HCT116 (cell line): ENCODE results near the gene UMODL1. TPM values are rescaled to one million over a fixed set of nuclear protein-coding genes. Genes with fewer than 3 reads are reported as not detected.

Experiments used
- ATAC-seq: fragments of 200-7000 bp; cut with Tn5 transposase; 2 replicates; pipeline ENCODE4 v1.9.1; 2020; ENCODE audit warnings: mild to moderate bottlenecking, moderate library complexity
- BruUV-seq: library from RNA; stranded (reverse); fragments of 400-500 nt; replicated peaks from 2 replicates; lab custom pipeline; 2021; lab: Mats Ljungman, UMichigan
- CTCF ChIA-PET: fragments of 300-600 bp; sonication (Branson Sonifier 250); formaldehyde crosslinking; loops from one replicate; lab custom pipeline; 2021; ENCODE audit warnings: antibody characterized with exemption; lab: Charles Lee
- POLR2A ChIA-PET: fragments of 300-600, 350-600 bp; sonication (Branson Sonifier 250); formaldehyde crosslinking; loops from one replicate; lab custom pipeline; 2021; ENCODE audit warnings: antibody characterized with exemption; lab: Charles Lee
- RAD21 ChIA-PET, 2 experiments: fragments of 300-600 bp; sonication (Branson Sonifier 250); formaldehyde crosslinking; loops; one replicate each; lab custom pipeline; 2023; ENCODE audit warnings: low total read pairs in 2 of 2; ENCODE audit not compliant: uncharacterized antibody in 2 of 2, unreplicated experiment in 2 of 2, low non-redundant PET in 1 of 2; lab: Charles Lee
- DNase-seq: peaks from one replicate; pipeline ENCODE4 v3.0.0-alpha.2; 2010; ENCODE audit warnings: low read depth, low spot score
- H2AFZ ChIP-seq: fragments of 200-600 bp; shearing (Covaris generic), sonication (generic); 2 replicates; pipeline ENCODE4 v1.6.1; 2017; ENCODE audit warnings: low read depth, mixed run types, mixed read lengths, antibody characterized with exemption, low read length; ENCODE audit not compliant: poor library complexity, severe bottlenecking
- H3K27ac ChIP-seq: 2 replicates; pipeline ENCODE4 v1.5.1; 2012; ENCODE audit warnings: low read depth, low read length
- H3K27me3 ChIP-seq: fragments of 200-600 bp; sonication (generic); 2 replicates; pipeline ENCODE4 v1.6.1; 2016; ENCODE audit warnings: mixed run types, low read length, mixed read lengths; ENCODE audit not compliant: insufficient read depth
- H3K36me3 ChIP-seq, 2 experiments: fragments of 200-500 bp in 1 of 2; fragments of 200-600 bp in 1 of 2; sonication (Bioruptor generic) in 1 of 2; sonication (generic) in 1 of 2; 2 replicates each; pipeline versions ENCODE4 v1.5.1 to v1.6.1; 2014 to 2016; ENCODE audit warnings: low read length in 2 of 2, inconsistent platforms in 1 of 2, mixed read lengths in 1 of 2, mixed run types in 1 of 2; ENCODE audit not compliant: insufficient read depth in 2 of 2, control insufficient read depth in 1 of 2
- H3K4me1 ChIP-seq, 2 experiments: fragments of 200-600 bp in 1 of 2; sonication (generic) in 1 of 2; 2 replicates each; pipeline versions ENCODE4 v1.5.1 to v1.6.1; 2012 to 2017; ENCODE audit warnings: low read length in 2 of 2, inconsistent platforms in 1 of 2, mild to moderate bottlenecking in 1 of 2, mixed read lengths in 1 of 2, mixed run types in 1 of 2, moderate library complexity in 1 of 2; ENCODE audit not compliant: insufficient read depth in 2 of 2, control insufficient read depth in 1 of 2
- H3K4me2 ChIP-seq: fragments of 200-600 bp; sonication (generic); 2 replicates; pipeline ENCODE4 v1.6.1; 2017; ENCODE audit warnings: mixed run types, low read length, mixed read lengths
- H3K4me3 ChIP-seq, 2 experiments: fragments of 200-600 bp in 1 of 2; sonication (generic) in 1 of 2; replicated peaks in 1 of 2; 2 replicates each; pipeline ENCODE4 v1.5.1; 2011 to 2016; ENCODE audit warnings: low read length in 2 of 2, control low read depth in 1 of 2, low read depth in 1 of 2, mild to moderate bottlenecking in 1 of 2, mixed read lengths in 1 of 2, mixed run types in 1 of 2
- H3K79me2 ChIP-seq: fragments of 200-600 bp; sonication (generic); 2 replicates; pipeline ENCODE4 v1.6.1; 2017; ENCODE audit warnings: mild to moderate bottlenecking, mixed run types, low read length, moderate library complexity, mixed read lengths; ENCODE audit not compliant: insufficient read depth
- H3K9ac ChIP-seq: fragments of 200-600 bp; sonication (generic); 2 replicates; pipeline ENCODE4 v1.6.1; 2016; ENCODE audit warnings: low read length, mixed read lengths
- H3K9me2 ChIP-seq: fragments of 200-600 bp; sonication (generic), shearing (Covaris generic); 2 replicates; pipeline ENCODE4 v1.6.1; 2017; ENCODE audit warnings: mixed run types, mild to moderate bottlenecking, moderate library complexity; ENCODE audit not compliant: insufficient read depth
- H3K9me3 ChIP-seq, 2 experiments: fragments of 200-500 bp in 1 of 2; fragments of 200-600 bp in 1 of 2; sonication (Bioruptor generic) in 1 of 2; sonication (generic) in 1 of 2; 2 replicates each; pipeline ENCODE4 v1.6.1; 2014 to 2017; ENCODE audit warnings: low read length in 2 of 2, mixed read lengths in 2 of 2, inconsistent platforms in 1 of 2, low read depth in 1 of 2, mild to moderate bottlenecking in 1 of 2, mixed run types in 1 of 2, moderate library complexity in 1 of 2; ENCODE audit not compliant: control insufficient read depth in 1 of 2, insufficient read depth in 1 of 2
- H4K20me1 ChIP-seq: fragments of 200-600 bp; sonication (generic), shearing (Covaris generic); 2 replicates; pipeline ENCODE4 v1.6.1; 2017; ENCODE audit warnings: mixed run types, mild to moderate bottlenecking, moderate library complexity; ENCODE audit not compliant: insufficient read depth
- CEBPB ChIP-seq: IDR thresholded peaks from 2 replicates; pipeline ENCODE4 v1.6.1; 2012; ENCODE audit warnings: low read depth
- CTCF ChIP-seq, 3 experiments: fragments of 200-600 bp in 1 of 3; sonication (generic) in 1 of 3; IDR thresholded peaks in 2 of 3; conservative IDR thresholded peaks in 1 of 3; 2 replicates each; pipeline ENCODE4 v1.5.1; 2012 to 2017; ENCODE audit warnings: low read depth in 2 of 3, low read length in 2 of 3, antibody characterized with exemption in 1 of 3, borderline replicate concordance in 1 of 3, control low read depth in 1 of 3, mild to moderate bottlenecking in 1 of 3, mixed read lengths in 1 of 3, mixed run types in 1 of 3, moderate library complexity in 1 of 3; ENCODE audit not compliant: insufficient read depth in 1 of 3
- EGR1 ChIP-seq: IDR thresholded peaks from 2 replicates; pipeline ENCODE4 v1.6.1; 2012; ENCODE audit warnings: low read depth
- EZH2phosphoT487 ChIP-seq: fragments of 200-600 bp; IDR thresholded peaks from 2 replicates; pipeline ENCODE4 v1.6.1; 2018; ENCODE audit warnings: antibody characterized with exemption, borderline replicate concordance
- FOSL1 ChIP-seq: IDR thresholded peaks from 2 replicates; pipeline ENCODE4 v1.6.1; 2012; ENCODE audit warnings: low read depth
- MAX ChIP-seq: IDR thresholded peaks from 2 replicates; pipeline ENCODE4 v1.6.1; 2012
- REST ChIP-seq: IDR thresholded peaks from 2 replicates; pipeline ENCODE4 v1.6.1; 2012; ENCODE audit warnings: low read depth
- SP1 ChIP-seq: IDR thresholded peaks from 2 replicates; pipeline ENCODE4 v1.6.1; 2012; ENCODE audit warnings: low read depth
- YY1 ChIP-seq: IDR thresholded peaks from 2 replicates; pipeline ENCODE4 v1.6.1; 2011; ENCODE audit warnings: low read length, low read depth, moderate library complexity, mild to moderate bottlenecking; ENCODE audit not compliant: insufficient replicate concordance; ENCODE audit errors: extremely low read depth
- ZBTB33 ChIP-seq: IDR thresholded peaks from 2 replicates; pipeline ENCODE4 v1.6.1; 2011; ENCODE audit warnings: mild to moderate bottlenecking, low read length, moderate library complexity; ENCODE audit not compliant: insufficient replicate concordance; ENCODE audit errors: extremely low read depth
- intact Hi-C: fragments of 100-400 bp; cut with micrococcal nuclease; formaldehyde crosslinking; loops from 2 replicates; pipeline ENCODE4 v1.10.0; 2022
- total RNA-seq: library from RNA; stranded (reverse); gene quantifications from one replicate; pipeline ENCODE4 v1.2.1, GENCODE V29; 2021; ENCODE audit not compliant: unreplicated experiment

UMODL1 gene
- total RNA-seq, 1 experiment from 2014 or later = not detected

- TF ChIP-seq REST (no peak), FOSL1 (no peak), YY1 (no peak), CEBPB (no peak), EZH2phosphoT487 (no peak)
- TF ChIP-seq, all 23 proteins: peak for 0
These were observed 53.9 kb downstream of the UMODL1 start (continued) for GRCh38 chr21:42124826-42125570.

- ChIA-PET CTCF (interaction anchor here (0.6 to 1.8 kb wide), 6 partner anchors 9 to 358 kb away, joined by 3 to 12 read pairs (median 4); no protein-coding TSS in a partner anchor), RAD21 (interaction anchor here in 1 of 2 experiments (0.8 kb wide), 1 partner anchor 309 kb away, joined by 5 read pairs; no protein-coding TSS in a partner anchor), POLR2A (no interaction called here)
- no peaks in the 10 kb centered on the region; the same call in 1 of the 2 replicates for H3K27me3 ChIP-seq
- H3K9me2 ChIP-seq = no peaks in the 10 kb centered on the region
- H3K4me2 ChIP-seq = peak overlapping the region; percentile 43
- no peaks in the 10 kb centered on the region for H4K20me1 ChIP-seq
- H3K9ac ChIP-seq = no peak overlapping the region
- H3K79me2 ChIP-seq = no peaks in the 10 kb centered on the region
- intact Hi-C loops = no loop called here
- peak; percentile 90 for ATAC-seq
- BruUV-seq = no TSS peak
- H2AFZ ChIP-seq = no peak overlapping the region
- TF ChIP-seq YY1 = no peak
- no peak for TF ChIP-seq ZBTB33
- no peak for TF ChIP-seq SP1
- no peak for TF ChIP-seq MAX
- peak; percentile 45 to 67 (median 55); a peak in 5 of 6 replicates for TF ChIP-seq CTCF (IDR thresholded peaks at IDR 0.05 in 2 of 3, conservative IDR thresholded peaks at IDR 0.05 in 1 of 3; ENCODE audit: borderline replicate concordance in 1 of 3, insufficient read depth in 1 of 3, low read depth in 2 of 3, low read length in 2 of 3)
- TF ChIP-seq EGR1 = peak; percentile 22; the same call in 1 of the 2 replicates
- no peaks in the 10 kb centered on the region for H3K36me3 ChIP-seq
- H3K27ac ChIP-seq = peak overlapping the region; percentile 22; the same call in 1 of the 2 replicates
- DNase-seq = no peak
- no peaks in the 10 kb centered on the region for H3K9me3 ChIP-seq
- peaks cover 7 to 15% of the 10 kb centered on the region in 2 experiments; a peak in 3 of 4 replicates for H3K4me1 ChIP-seq
- H3K4me3 ChIP-seq = no peak overlapping the region
These were observed 54.7 kb downstream of the UMODL1 start for GRCh38 chr21:42125571-42126544.
